SHP77 treated with DMSO at 0.1 percent for 48 hours (cell line): Measurements from ENCODE around the gene LRMDA.

Source experiments
- DNase-seq: peaks from one replicate; lab custom pipeline; 2025; lab: John Stamatoyannopoulos, UW

The LRMDA gene

GRCh38 chr10:75999515-76000209, 568.2 kb downstream of the LRMDA start:
- no peak for DNase-seq

GRCh38 chr10:76000550-76000949, 569.1 kb downstream of the LRMDA start:
- no peak for DNase-seq

DNA sequence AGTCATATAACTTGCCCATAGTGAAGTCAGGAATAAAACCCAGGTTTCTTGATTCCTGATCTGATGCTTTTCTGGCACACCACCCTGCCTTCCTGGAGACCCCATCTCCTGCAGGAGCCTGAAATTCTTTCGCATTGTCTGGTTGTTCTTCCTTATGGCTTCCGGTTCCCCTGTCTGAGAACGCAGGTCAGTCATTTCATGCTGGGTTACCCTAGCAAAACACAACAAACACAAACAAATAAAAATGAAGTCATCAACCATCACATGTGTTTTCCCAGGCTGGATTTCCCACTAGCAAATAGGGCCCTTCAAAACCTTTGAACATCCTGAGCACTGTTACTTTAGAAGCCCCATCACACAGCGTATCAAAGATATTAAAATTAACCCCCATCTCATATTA, 569.6 kb downstream of the LRMDA start:
- no peak for DNase-seq

DNA sequence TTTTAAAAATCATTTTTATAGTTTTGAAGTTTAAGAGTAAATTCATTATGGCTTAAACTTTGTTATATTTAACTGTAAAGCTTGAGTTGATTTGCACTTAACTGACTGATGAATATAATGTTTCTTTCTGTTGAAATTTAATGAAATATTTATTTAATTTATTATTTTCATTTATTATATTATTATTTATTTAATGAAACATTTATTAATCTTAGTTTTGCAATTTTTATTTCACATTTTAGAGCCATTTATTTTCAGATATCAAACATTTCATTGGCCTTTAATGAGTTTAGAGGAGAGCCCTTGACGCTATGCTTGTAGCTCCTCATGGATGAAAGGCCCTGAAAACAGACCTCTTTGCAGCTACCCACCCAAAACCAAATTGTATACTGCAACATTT, 570.0 kb downstream of the LRMDA start:
- DNase-seq = no peak

DNA sequence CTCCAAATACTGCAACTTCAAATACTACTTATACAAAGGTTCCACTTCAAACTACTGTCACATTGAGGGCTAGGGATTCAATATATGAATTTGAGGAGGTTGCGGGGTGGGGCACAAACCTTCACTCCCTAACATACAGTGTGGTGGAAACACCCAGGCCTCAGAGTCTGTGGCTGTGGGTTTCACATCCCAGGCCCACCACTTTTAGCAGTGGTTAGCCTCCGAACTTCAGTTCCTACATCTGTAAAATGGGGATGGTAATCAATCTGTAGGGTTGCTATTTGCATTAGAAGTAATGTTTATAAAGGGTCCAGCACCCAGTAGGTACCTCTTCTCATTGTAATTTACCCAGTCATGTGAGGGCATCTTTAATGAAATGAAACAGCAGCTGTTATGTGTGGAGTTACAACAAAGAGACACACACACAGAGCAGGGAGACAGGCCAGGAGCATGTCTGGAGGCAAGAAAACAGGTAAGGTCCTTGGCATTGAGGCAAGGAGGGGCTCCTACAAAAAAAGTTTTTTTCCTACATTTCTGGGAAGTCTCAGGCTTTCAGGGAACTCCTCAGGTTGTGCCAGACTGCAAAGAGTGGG, 570.9 kb downstream of the LRMDA start:
- no peak for DNase-seq

- no peak for DNase-seq
Observed at GRCh38 chr10:76007667-76008181, 576.3 kb downstream of the LRMDA start.

GRCh38 chr10:76009531-76009930, 578.1 kb downstream of the LRMDA start:
- DNase-seq = no peak

GRCh38 chr10:76010703-76011102, 579.3 kb downstream of the LRMDA start:
- no peak for DNase-seq

- DNase-seq = no peak
Observed at GRCh38 chr10:76012716-76013327, 581.4 kb downstream of the LRMDA start.

GRCh38 chr10:76015245-76015644, 583.8 kb downstream of the LRMDA start:
- no peak for DNase-seq

DNA sequence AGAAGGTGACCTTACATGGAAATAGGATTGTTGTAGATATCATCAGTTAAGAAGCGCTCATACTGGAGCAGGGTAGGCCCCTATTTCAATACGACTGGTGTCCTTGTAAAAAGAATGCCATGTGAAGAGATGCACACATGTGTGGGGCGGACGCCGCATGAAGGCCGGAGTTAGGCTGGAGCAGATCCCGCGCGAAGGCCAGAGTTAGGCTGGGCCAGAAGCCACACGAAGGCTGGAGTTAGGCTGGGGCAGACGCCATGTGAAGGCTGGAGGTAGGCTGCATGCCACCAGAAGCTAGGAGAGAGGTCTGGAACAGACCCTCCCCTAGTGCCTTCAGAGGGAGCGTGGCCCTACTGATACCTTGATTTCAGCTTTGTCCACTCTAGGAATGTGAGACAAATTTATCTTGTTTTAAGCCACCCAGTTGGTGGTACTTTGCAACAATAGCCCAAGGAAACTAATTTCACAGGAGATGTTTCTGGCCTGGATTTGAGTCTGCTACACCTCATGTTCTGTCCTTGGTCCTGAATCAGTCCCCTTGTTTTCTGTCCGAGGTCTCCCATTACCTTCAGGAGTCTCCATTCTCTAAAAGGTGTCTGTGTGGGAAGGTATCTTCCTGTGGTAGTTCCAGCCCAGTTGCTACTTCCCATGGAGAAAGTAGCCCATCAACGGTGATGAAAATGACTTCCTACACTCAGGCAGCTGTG, 585.8 kb downstream of the LRMDA start:
- DNase-seq = no peak

DNA sequence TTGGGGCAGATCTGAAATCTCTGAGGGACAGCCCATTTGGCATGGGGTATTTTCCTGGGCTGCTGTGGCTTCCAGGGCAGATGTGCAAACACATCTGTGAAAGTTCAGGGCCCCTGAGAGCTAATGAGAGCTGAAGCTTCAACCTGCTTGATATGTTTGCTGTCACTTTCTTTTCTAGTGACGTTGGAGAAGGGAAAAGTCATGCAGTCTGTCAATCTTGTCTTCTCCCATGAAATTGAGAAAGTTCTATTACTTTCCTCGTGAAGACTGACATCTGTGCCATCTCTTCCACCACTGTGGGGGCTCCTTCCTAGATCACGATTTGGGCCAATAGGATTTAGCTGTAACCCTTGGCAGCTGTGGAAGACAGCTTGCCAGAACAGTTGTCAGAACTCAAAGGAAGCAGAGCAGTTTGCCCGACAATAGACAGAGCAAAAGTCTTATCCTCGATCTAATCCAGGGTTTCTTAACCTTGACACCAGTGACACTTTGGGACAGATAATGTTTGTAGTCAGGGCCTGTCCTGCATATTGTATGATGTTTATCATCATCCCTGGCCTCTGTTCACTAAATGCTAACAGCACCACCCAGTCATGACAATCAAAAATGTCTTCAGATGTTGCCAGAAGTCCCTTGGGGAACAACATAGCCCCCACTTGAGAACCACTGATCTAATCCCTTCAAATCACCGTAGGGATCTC, 586.5 kb downstream of the LRMDA start:
- DNase-seq = no peak

DNA sequence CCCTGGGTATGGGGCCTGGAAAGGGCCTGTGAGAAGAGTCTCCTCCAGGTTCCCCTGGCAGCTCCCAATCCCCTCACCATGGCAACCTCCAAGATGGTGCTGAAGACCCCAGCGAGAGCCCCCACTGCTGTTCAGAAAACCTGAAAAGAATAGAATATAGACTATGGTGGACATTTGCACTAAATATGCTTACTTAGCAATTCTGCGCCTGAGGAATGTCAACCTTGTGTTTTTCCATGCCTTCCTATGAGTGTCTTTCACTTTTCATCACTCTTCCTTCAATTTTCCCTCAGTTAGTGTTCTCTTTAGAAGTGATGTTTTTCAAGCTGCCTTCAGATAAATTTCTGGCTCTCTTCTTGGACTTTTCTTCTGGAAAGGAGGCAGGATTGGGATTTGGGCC, 589.2 kb downstream of the LRMDA start:
- DNase-seq = no peak

GRCh38 chr10:76021398-76021797, 590.0 kb downstream of the LRMDA start:
- no peak for DNase-seq

- DNase-seq = no peak
Observed at GRCh38 chr10:76022366-76022765, 590.9 kb downstream of the LRMDA start.

DNA sequence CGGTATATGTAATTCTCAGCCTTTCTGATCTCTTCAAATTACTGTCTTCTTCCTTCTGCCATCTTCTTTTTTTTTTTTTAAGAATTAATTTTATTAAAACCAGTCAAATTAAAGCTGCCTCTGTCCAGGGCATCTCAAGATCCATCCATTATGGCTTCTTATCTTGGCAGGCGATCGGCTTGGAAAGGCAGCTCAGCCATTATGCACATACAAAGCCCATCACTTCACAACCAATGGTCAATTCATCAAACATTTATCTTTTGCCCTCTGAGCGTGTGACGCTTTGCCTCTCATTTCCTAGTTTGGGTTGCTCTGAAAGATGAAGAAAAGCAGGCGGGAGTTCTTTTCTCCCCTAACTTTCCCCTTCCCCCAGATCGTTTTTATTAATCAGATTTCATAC, 591.6 kb downstream of the LRMDA start:
- DNase-seq = no peak

DNA sequence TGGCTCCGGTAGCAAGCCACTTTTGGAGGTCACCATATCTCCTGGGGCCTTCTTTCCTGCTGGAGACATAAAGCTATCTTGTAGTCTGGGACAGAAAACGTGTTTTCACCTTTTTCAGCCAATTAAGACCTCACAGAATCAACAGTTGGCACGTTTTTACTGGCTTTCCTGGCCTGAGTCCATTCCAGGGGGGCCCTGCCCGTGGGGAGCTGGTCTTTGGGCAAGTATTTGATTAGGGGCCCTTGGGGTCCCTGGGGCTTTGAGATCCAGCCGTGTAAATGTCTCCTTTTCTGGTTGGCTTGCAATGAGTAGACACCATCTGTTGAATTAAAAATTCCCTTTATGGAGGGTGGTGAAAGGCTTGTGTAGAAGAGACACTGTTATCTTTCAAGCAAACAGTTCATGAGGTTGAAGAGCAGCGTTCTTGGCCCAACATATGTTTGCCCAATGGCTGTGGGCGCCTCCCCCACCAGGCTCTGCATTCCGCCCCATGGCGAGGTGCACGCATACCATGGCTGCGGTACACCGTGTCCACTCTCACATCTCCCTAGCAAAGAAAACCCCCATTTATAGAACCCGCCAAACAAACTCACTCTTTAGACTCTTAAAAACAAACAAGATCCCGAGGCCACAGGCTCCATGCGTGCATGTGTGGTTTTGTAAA, 593.2 kb downstream of the LRMDA start:
- DNase-seq = no peak

GRCh38 chr10:76025124-76025477, 593.7 kb downstream of the LRMDA start:
- DNase-seq = no peak

- no peak for DNase-seq
Observed at GRCh38 chr10:76026176-76026771, 594.9 kb downstream of the LRMDA start.

DNA sequence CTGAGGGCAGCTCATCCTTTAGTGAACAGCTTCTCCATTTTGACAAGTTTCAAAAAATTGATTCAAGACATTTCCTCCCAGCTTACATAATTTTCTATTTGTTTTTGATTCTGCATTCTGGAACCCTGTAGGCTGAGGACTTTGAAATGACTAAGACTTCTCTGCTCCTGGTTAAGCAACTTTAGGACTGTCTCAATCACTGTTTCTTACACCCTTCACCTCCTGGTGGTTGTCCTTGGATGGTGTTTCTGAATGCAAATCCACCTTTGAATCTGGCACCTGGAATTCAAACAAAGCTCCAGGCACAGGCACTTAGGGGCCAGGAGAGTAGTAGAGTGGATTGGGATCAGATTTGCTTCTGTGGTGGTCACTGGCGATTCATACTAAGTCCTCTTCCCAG, 595.5 kb downstream of the LRMDA start:
- no peak for DNase-seq

GRCh38 chr10:76029782-76030181, 598.4 kb downstream of the LRMDA start:
- no peak for DNase-seq
